Right atrium auricular region (tissue), 2 donors: ENCODE measurements around the gene SP2. TPM values are rescaled to one million over a fixed set of nuclear protein-coding genes. Genes with fewer than 3 reads are reported as not detected.
A peak's percentile ranks its signal among the peaks of the same experiment; 100 is the strongest.
"Not testable (repeated sequence)": the region's sequence is repeated elsewhere in the genome, so short reads cannot be mapped to it uniquely, and the experiment has no call there.

Experiments
- DNase-seq: peaks from one replicate; pipeline ENCODE4 v3.0.0-alpha.2; 2019; ENCODE audit warnings: low spot score
- H3K27ac ChIP-seq, 2 donors: fragments of 200-600 bp; sonication (generic); 1 replicate in 1 of 2; 2 replicates in 1 of 2; pipeline ENCODE4 v1.5.1; 2016 to 2019
- H3K27me3 ChIP-seq, 2 donors: fragments of 200-600 bp; sonication (generic); one replicate each; pipeline versions ENCODE4 v1.5.1 to v1.6.0; 2017 to 2019
- H3K36me3 ChIP-seq: fragments of 200-600 bp; sonication (generic); one replicate; pipeline ENCODE4 v1.5.1; 2016
- H3K4me1 ChIP-seq, 2 donors: fragments of 200-600 bp; sonication (generic); one replicate each; pipeline versions ENCODE4 v1.5.1 to v1.6.0; 2017 to 2019
- H3K4me3 ChIP-seq, 2 donors: fragments of 200-600 bp; sonication (generic); 1 replicate in 1 of 2; 2 replicates in 1 of 2; pipeline ENCODE4 v1.5.1; 2017 to 2019; ENCODE audit warnings: mild to moderate bottlenecking in 1 of 2, moderate library complexity in 1 of 2
- H3K9me3 ChIP-seq, 2 donors: fragments of 200-600 bp; sonication (generic); one replicate each; pipeline ENCODE4 v1.5.1; 2019
- CTCF ChIP-seq, 2 donors: fragments of 200-600 bp; sonication (generic); IDR thresholded peaks; one replicate each; pipeline ENCODE4 v1.5.1; 2019; ENCODE audit warnings: antibody characterized with exemption in 2 of 2
- total RNA-seq, 2 donors: library from RNA; depleted of rRNA; stranded (reverse); fragments of >200 nt; gene quantifications; one replicate each; pipeline ENCODE4 v1.1.0, GENCODE V29; 2016

Gene SP2
- total RNA-seq, 2 donors from 2014 or later: 11.7 to 12.8 TPM

- H3K4me1 ChIP-seq: peaks cover 0 to 10% of the 10 kb centered on the region in 2 donors
- H3K4me3 ChIP-seq: no peak overlapping the region
Observed at GRCh38 chr17:47931848-47932247, 35.8 kb downstream of the SP2 start.

GRCh38 chr17:47934856-47935255, 38.8 kb downstream of the SP2 start:
- H3K4me3 ChIP-seq: no peak overlapping the region
- H3K4me1 ChIP-seq: peaks cover 0 to 5% of the 10 kb centered on the region in 2 donors
- DNase-seq: no peak
- H3K27ac ChIP-seq: no peak overlapping the region
- no peaks in the 10 kb centered on the region for H3K36me3 ChIP-seq
- no peaks in the 10 kb centered on the region for H3K9me3 ChIP-seq
- no peak for TF ChIP-seq CTCF (IDR thresholded peaks at IDR 0.05)
- no peaks in the 10 kb centered on the region for H3K27me3 ChIP-seq

More at GRCh38 chr17:47931848-47932247, 35.8 kb downstream of the SP2 start:
- no peak for DNase-seq
- Histone ChIP-seq H3K27ac (no peak overlapping the region), H3K27me3 (no peaks in the 10 kb centered on the region), H3K9me3 (no peaks in the 10 kb centered on the region), H3K36me3 (peaks cover under 1% of the 10 kb centered on the region)
- TF ChIP-seq CTCF (IDR thresholded peaks at IDR 0.05): no peak

GRCh38 chr17:47935468-47935867, 39.4 kb downstream of the SP2 start:
- H3K27ac ChIP-seq, H3K27me3 ChIP-seq, H3K36me3 ChIP-seq, H3K4me1 ChIP-seq, H3K4me3 ChIP-seq, DNase-seq, H3K9me3 ChIP-seq: not testable (repeated sequence)

DNA sequence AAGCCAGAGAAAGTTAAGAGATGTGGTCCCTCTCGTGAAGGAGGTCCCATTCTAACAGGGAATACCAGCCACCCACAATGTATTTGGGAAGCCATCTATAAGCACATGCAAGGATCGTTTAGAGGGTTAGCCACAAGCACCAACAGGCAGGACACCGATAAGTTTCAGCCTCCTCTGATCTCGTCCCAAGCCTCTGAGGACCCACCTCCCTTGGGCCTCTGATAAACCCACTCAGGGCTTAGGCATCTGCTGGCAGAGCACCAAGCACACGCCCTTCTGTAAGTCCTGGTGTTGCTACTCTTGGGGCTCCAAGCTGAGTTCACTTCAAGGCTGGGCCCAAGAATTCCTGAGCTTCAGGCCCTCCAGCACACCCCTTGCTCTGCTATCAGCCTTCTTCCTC, 39.9 kb downstream of the SP2 start:
- Histone ChIP-seq H3K9me3 (no peaks in the 10 kb centered on the region), H3K4me3 (no peak overlapping the region), H3K27me3 (no peaks in the 10 kb centered on the region), H3K36me3 (no peaks in the 10 kb centered on the region), H3K4me1 (peaks cover 0 to 12% of the 10 kb centered on the region in 2 donors), H3K27ac (no peak overlapping the region)
- DNase-seq: no peak
- TF ChIP-seq CTCF (IDR thresholded peaks at IDR 0.05): no peak

DNA sequence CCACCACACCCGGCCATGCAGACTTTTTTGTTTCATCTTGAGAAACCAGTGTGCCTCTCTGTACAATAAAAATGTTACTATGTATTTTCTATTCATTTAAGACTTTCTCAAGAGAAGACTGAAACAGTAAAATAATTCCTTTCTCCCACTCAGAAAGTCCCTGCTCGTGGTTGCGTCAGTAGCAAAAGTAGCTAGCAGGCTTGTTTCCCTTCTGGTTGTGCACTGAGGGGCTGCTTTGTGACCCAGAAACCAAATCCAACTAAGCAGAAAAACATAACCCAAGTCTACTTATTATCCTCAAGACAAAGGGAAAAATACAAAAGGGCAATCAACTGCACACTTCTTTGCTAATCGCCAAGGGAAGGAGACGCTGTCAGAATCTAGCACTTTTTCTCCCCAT, 41.9 kb downstream of the SP2 start:
- DNase-seq: no peak
- Histone ChIP-seq H3K4me3 (no peak overlapping the region), H3K27me3 (no peaks in the 10 kb centered on the region), H3K27ac (no peak overlapping the region), H3K36me3 (no peaks in the 10 kb centered on the region), H3K9me3 (no peaks in the 10 kb centered on the region), H3K4me1 (peaks cover 0 to 24% of the 10 kb centered on the region in 2 donors)
- no peak for TF ChIP-seq CTCF (IDR thresholded peaks at IDR 0.05)

DNA sequence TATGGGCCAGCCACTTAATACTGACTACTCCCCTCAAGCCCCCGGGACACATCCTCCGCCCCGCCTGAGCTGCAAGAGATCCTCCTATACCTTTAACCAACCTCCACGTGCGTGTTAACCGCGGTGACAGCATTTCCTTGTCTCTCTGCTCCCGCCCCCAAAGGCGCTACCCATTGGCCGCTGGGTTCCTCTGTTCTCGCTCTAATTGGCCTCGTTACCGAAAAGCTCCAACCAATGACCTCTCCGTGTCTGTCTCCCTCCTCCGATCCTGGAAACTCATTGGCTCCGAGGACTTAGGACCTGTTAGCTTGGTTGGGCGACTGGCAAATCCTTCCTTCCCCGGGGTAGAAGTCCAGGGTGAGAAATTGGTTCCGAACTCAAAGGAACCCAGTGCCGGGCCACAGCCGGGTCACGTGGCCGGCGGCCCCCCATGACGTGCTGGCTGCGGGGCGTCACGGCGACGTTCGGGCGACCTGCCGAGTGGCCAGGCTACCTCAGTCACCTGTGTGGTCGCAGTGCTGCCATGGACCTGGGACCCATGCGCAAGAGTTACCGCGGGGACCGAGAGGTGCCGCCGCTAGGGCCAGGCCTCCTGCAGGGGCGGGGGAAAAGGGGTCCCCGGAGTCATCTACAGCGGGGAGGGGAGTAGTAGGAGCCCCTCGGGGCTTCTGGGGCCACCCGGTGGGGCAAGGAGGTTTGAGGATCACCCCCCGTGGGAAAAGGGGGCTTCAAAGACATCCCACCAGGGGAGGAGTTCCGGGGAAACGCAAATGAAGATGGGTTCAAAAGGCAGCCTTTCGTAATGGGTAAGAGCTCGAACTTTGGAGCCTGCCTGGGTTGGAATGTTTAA, 45.4 kb downstream of the SP2 start, which contains the start of gene PNPO:
Gene PNPO, plus strand, starts transcription at position 326 of the 850 bp plus-strand sequence. Its CDS starts 105 bp downstream, at position 431.
- peak; percentile 98 for DNase-seq
- Histone ChIP-seq H3K4me3 (peak within 1 kb of the TSS; percentile 84 to 86), H3K9me3 (no peaks in the 10 kb centered on the region), H3K27ac (peak within 1 kb of the TSS; percentile 81 to 84), H3K4me1 (peaks cover 0 to 34% of the 10 kb centered on the region in 2 donors), H3K36me3 (peaks cover 28% of the 10 kb centered on the region), H3K27me3 (no peaks in the 10 kb centered on the region)
- TF ChIP-seq CTCF (IDR thresholded peaks at IDR 0.05): peak in 1 of 2 donors; percentile 20
